ENCODE results near the gene ETV3.

The ETV3 gene

GRCh38 chr1:157116737-157117103, 21.5 kb downstream of the ETV3 start:
- DNase-seq (ENCODE audit: low read depth, low spot score) = no peak
- no peak overlapping the region for H3K4me3 ChIP-seq (ENCODE audit: low read length)

- no peak overlapping the region for H3K4me3 ChIP-seq (ENCODE audit: low read length)
- no peak for DNase-seq (ENCODE audit: low read depth, low spot score)
Observed at GRCh38 chr1:157115851-157116736, 22.1 kb downstream of the ETV3 start.

DNA sequence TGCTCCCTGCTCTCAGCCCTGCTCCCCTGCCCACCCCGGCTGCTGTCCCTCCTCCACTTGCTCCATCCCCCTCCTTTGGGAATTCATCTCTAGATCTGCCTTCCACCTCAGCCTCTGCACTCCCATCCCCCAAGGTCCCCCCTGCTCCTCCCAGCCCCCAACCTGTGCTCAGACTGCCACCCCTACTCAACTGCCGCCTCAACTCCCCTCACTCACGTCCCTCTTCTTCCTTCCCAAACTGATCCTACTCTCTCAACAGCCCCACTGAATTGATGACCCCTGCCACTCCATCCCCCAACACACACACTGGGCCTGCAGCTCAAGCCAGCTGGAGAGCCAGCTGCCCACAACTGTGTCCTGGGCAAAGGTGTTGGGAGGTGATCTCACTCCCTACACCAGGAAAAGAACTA, 22.8 kb downstream of the ETV3 start:
- DNase-seq (ENCODE audit: low read depth, low spot score) = no peak
- H3K4me3 ChIP-seq (ENCODE audit: low read length) = no peak overlapping the region

DNA sequence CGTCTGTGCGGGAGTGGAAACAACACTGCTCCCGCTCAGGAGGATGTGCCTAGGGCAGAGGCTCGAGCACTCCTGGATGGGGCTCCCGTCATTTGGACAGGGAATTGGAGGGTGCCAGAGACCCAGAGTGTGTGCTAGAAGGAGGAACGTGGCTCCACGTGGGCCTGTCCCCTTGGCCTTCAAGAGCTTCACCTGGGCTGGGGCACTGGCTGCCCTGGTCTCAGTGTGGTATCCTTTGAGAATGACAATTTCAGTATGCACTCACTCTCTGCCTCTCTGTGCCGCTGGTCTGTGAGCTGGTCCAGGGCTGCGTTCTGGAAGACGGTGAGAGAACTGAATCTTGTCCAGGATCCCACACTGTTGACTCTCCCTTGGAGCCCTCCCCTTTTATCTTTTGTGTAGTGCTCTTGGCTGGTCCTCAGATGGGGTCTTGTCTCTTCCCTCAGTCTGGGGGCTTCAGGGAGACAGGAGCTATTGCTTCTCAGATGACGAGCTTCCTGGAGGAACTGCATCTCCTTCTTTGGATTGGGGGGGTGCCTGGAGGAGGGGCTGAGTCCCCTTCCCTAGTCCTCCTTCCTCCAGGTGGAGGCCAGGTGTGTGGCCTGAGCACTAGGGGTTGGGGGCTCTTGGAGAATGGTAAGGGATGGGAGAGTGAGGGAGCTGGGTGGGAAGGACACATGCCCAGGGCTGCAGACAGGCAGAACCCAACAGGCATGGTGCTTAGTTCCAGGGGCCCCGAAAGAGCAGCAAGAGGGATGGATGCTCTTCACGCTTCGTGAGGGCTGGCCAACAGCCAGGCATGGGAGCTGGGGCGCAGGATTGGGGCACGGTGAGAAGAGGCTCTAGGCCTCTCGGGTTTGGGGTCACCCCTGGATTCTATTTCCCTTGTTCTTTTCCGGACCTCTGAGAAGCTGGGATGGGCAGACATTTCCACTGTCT, 23.7 kb downstream of the ETV3 start:
- DNase-seq (ENCODE audit: low read depth, low spot score) = no peak
- no peak overlapping the region for H3K4me3 ChIP-seq (ENCODE audit: low read length)

DNA sequence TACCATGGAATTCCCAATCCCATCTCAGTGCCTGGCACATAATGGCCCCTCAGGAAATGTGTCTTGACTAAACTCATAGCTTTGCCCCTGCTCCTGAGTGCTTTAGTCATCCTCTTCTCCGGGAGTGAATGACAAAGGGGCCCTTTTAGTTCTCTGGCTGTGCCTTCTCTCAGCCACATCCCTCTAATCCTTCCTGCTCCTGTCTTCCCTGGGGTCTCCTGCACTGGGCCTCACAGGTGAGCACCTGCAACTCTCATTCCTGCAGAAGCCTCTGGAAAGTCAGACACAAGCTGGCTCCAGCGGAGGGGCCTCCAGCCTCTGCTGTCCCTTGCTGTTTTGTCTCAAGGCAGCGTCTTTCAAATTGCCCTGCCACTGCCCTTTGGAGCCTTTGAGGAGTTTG, 24.6 kb downstream of the ETV3 start:
- no peak overlapping the region for H3K4me3 ChIP-seq (ENCODE audit: low read length)
- no peak for DNase-seq (ENCODE audit: low read depth, low spot score)

DNA sequence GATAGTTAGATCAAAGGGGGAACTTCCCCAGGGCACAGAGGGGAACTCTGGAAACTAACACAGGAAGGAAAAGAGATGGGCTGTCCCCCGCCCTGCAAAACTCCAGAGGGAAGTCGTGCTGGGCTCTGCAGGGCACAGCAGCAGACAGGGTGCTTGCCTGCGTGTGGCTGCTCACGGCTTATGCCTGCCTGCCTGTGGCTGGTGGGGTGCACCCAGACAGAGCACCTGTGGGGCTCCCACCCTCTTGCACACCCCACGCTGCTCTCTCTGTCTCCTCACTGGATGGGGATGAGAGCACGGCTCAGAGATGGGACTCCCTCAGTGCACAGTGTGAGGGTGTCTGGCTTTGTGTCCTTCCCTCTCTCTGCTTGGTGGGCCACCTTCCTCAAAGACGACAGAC, 25.1 kb downstream of the ETV3 start:
- no peak for DNase-seq (ENCODE audit: low read depth, low spot score)
- H3K4me3 ChIP-seq (ENCODE audit: low read length) = no peak overlapping the region

DNA sequence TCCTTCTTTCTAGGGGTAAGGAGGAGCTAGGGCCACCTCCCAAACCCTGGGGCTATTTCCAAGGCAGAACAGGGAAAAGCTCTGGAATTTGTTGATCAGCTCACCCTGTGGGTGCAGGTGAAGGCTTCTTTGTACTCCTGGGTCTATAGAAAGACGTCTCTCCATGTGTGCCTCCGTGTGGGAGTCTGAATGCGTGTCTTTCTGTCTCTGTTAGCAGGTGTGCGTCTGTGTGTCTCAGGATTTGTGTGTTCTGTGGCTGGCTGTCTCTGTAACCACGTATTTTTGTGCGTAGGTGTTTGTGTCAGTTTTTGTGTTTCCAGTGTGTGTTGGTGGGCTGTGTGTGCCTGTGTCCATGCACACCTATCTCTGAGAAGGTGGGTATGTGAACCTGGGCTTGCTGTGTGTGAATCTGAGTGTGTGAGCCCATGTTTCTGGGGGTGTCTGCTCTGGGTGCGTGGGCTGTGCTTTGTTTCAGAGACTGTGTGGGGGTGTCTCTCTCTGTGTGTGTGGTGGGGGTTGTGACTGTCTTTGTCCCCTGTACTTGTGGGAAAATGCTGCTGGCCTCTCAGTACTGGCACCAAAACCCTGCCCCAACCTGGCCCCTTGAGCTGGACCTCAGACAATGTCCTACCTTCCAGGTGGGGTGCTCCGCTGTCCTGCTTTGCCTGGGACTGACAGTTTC, 25.9 kb downstream of the ETV3 start:
- no peak for DNase-seq (ENCODE audit: low read depth, low spot score)
- no peak overlapping the region for H3K4me3 ChIP-seq (ENCODE audit: low read length)

DNA sequence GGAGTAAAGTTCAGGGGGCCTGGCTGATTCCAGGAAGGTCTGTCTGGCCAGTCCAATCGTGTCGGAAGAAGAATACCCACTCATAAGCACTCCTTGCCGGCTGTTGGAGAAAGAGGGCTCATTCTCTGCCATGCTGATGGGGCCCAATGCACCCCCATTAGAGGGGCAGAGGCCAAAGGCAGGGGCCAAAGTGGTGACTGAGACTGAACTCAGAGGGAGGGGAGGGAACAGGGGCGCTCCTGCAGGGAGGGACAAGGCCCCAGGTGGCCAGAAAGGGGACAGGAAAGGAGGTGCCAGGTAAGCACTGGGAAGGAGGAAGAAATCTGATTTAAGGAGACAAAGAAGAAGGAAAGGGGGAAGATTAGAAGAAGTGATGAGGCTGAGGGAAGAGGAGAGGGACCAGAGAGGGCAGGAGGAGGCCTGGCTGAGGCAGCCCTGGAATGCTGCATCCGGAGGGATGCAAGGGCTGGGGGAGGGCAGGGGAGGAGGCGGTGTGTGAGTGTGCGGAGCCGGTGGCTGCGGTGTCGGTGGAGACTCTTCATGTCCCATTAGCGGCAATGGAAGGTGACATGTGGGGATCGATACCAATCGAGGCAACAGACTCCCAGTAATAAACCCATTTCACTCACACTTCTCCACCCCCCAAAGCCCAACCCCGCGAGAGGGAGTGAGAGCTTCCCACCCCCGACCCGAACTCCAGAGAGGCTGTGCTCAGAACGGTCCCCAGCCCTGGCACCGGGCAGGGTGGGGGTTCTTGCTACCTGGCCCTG, 26.6 kb downstream of the ETV3 start:
- DNase-seq (ENCODE audit: low read depth, low spot score) = no peak
- no peak overlapping the region for H3K4me3 ChIP-seq (ENCODE audit: low read length)

DNA sequence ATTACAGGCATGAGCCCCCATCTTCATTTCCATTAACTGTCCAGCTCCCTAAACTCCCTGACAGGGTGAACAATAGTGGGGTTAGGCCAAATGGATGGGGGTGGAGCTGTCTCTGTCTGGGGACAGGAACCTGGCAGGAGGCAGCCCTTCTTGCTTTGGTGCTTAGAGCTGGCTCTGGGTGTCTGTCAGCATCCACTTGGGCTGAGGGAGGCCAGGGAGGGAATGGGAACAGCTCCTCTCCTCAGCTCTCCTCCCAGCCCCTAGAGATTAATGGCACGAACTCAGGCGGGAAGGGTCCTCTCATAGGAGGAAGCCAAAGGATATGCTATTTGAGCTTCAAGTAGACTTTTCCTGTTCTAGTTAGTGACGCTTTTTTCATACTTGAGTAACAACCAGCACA, 27.5 kb downstream of the ETV3 start:
- H3K4me3 ChIP-seq (ENCODE audit: low read length) = no peak overlapping the region
- no peak for DNase-seq (ENCODE audit: low read depth, low spot score)

- DNase-seq (ENCODE audit: low read depth, low spot score) = no peak
- H3K4me3 ChIP-seq (ENCODE audit: low read length) = no peak overlapping the region
Observed at GRCh38 chr1:157110003-157110402, 28.2 kb downstream of the ETV3 start.

- DNase-seq (ENCODE audit: low read depth, low spot score) = no peak
- no peak overlapping the region for H3K4me3 ChIP-seq (ENCODE audit: low read length)
Observed at GRCh38 chr1:157108448-157108847, 29.7 kb downstream of the ETV3 start.

DNA sequence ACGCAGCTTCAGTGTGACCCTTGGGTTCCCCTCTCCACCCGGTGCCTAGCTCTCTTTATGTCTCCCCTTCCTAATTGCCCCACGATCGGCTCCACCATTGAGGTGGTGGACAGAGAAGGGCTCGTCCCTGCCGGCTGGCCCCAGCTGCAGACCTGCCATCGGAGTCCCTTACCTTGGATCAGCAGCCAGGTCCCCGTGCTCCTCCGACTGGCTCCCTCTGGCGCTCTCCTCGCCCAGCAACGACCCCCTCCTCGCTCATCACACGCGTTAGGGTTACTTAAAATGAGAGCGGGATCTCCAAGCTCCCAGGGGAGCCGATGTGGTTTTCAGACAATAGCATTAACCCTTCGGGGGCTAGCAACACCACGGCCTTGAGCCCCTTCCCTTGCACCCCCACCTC, 30.5 kb downstream of the ETV3 start:
- H3K4me3 ChIP-seq (ENCODE audit: low read length) = no peak overlapping the region
- no peak for DNase-seq (ENCODE audit: low read depth, low spot score)

DNA sequence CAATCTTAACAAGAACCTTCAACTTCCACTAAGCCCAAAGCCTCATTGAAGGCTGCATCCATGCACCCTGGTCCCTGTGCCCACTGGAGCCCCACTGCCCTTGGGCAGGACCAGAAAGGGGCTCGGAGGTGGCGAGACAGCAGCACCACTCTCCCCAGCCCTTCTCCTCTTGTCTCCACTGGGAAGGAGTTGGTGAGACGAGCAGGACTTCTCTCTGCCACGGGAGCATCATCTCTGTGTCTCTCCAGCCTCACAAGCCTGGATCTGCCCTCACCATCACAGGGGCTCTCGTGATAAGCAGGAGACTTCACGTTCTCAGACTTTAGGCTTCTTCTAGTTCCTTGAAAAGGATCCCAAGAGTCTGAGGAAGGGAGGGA, 31.4 kb downstream of the ETV3 start:
- DNase-seq (ENCODE audit: low read depth, low spot score) = no peak
- H3K4me3 ChIP-seq (ENCODE audit: low read length) = no peak overlapping the region

- no peak overlapping the region for H3K4me3 ChIP-seq (ENCODE audit: low read length)
- DNase-seq (ENCODE audit: low read depth, low spot score) = no peak
Observed at GRCh38 chr1:157105988-157106812, 32.0 kb downstream of the ETV3 start.

GRCh38 chr1:157105298-157105987, 32.8 kb downstream of the ETV3 start:
- no peak overlapping the region for H3K4me3 ChIP-seq (ENCODE audit: low read length)
- no peak for DNase-seq (ENCODE audit: low read depth, low spot score)

DNA sequence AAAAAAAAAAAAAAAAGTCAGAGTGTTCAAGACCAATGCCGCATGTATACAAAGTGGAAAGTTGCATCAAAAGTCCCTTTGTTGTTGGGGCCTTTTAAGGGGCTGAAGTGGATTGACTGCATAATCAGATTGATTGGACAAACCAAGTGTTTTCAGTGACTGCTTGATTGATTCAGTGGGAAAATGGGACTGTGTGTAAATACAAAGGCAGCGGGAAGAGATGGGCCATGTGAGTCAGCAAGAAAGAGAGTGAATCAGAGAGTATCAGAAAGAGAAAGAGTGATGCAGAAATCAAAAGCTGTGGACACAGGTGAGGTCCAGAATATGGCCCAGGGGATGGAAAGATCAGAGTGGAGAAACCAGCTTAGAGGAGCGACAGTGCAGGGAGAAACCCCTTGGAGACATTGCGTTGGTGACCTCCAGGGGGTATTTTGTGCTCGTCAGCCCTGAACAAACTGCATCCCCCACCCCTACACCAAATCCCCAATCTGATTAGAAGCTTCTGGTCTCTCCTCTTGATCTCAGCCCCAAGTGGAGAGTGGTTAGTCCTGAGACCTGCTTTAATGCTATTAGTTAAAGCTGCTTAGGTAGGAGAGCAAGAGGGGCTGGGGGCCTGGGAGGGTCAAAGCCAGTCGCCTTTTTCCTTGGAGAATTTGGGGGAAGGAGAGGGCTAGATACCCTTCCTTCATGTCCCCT, 33.4 kb downstream of the ETV3 start:
- DNase-seq (ENCODE audit: low read depth, low spot score) = no peak
- no peak overlapping the region for H3K4me3 ChIP-seq (ENCODE audit: low read length)

DNA sequence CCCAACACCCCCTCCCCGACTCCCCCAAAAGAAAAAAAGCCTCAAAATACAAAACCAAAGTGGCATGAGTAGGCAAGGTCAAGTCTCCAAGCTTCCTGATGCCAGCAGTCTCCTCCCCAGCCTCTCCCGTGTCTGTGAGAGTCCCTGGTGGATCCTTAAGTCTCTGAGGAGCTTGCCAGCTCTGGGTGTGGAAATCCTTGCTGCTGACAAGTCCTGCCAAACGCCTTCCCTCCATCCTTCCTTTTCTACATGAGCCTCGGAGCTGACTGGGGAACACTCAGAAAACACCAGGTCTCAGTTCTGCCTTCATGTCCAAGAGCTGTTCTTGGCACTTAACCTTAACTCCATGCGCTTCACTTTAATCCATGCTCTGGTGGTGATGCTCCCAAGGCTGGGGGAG, 34.9 kb downstream of the ETV3 start:
- H3K4me3 ChIP-seq (ENCODE audit: low read length) = no peak overlapping the region
- no peak for DNase-seq (ENCODE audit: low read depth, low spot score)
